IPS-11a (cell line): ENCODE data around the gene ACVR1.
"Not testable (repeated sequence)": the region's sequence is repeated elsewhere in the genome, so short reads cannot be mapped to it uniquely, and the experiment has no call there.

Source experiments
- H3K4me3 ChIP-seq: one replicate; pipeline ENCODE4 v1.5.1; 2013; ENCODE audit warnings: low read depth, low read length, control low read depth

Gene ACVR1

DNA sequence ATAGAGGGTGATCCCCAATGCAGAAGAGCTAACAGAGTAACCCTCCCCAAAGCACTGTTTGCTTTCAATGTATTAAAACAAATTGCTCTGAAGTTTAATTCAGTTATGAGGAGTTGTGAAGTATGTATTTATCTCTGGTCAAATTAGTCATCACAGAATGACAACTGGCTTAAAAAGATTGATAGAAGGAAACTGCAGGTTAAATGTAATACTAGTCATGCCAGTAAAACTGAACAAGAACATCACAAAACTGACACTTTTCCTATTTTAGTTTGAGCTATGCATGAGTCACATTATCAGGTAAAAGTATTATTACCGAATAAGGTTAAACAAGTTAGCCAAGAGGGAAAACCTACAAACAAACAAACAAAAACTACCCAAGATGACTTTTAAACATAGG, 148.4 kb downstream of the ACVR1 start:
- H3K4me3 ChIP-seq, result no peak overlapping the region

DNA sequence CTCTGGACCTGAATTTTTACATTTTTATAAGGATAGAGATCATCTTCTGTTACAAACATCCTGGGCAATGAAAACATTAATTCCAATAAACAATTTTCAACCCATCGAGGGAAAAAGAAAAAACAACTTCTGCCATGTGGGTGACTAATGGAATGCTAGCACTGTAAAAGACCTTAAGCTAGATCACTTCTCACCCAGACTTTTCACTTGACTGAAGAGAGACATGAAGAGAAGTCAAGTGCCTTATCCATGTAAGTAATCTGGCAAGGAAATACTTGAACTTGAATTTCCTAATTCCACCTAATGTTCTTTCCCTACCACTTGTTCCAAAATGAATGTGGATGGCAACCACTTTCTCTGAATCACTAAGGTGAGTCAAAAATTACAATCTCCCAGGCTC, 149.2 kb downstream of the ACVR1 start:
- no peak overlapping the region for H3K4me3 ChIP-seq

DNA sequence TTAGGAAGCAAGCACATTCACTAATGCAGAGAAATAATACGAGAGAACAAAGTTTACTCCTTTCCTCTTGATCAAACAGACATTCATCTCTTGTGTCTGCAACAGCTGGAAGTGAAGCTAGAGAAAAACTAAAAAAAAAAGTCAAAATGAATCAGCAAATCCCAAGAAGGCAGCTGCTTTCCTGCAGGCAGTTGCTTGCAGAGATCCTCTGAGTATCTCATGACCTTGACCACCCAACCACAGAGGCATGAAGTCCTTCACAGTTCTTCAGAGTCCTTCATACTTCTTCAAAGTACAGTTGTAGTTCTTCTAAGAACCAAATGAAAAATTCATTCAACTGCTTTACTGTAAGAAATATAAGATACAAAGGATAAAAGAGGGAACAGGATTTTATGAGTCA, 150.3 kb downstream of the ACVR1 start:
- no peak overlapping the region for H3K4me3 ChIP-seq

DNA sequence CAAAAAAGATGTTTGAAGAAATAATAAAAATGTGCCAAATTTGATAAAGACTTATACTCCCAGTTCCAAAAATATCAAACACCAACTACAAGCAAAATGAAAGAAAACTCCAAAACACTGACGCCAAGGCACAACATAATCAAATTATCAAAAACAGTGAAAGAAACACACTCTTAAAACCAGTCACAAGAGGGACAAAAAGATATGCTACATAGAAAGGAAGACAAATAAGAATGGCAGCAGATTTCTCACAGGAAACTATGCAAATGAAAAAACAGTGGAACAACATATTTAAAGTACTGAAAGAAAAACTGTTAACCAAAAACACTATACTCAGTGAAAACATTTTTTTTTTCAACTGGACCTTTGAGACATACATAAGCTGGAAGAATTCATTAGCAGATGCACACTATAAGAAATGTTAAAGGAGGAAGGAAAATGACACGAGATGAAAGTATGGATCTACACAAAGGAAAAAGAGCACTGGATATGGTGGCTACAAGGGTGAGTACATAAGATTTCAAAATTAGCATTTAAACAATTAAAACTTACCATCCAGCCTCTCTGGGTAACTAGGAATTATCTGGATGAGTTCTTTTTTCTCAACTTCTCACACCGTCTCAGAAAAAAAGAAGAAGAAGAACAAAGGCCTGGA, 153.4 kb downstream of the ACVR1 start:
- no peak overlapping the region for H3K4me3 ChIP-seq

DNA sequence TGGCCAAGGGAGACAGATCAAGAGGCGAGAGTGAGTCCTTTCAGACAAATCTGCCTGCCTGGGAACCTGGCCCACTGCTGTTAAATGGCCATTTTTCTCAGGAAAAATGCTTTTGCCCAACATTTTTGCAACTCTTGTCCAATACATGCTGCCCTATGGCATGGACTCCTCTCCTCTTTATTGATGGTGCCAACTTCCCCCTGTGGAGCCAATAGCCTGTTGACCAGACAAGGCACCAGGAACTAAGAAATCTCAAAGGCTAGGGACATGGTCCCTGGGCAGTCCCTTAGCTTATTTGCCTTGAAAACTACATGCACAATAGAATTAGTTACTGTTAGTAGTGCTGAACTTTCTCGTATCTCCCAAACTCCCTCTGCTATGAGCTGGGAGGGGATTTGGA, 155.6 kb downstream of the ACVR1 start:
- H3K4me3 ChIP-seq, result no peak overlapping the region

DNA sequence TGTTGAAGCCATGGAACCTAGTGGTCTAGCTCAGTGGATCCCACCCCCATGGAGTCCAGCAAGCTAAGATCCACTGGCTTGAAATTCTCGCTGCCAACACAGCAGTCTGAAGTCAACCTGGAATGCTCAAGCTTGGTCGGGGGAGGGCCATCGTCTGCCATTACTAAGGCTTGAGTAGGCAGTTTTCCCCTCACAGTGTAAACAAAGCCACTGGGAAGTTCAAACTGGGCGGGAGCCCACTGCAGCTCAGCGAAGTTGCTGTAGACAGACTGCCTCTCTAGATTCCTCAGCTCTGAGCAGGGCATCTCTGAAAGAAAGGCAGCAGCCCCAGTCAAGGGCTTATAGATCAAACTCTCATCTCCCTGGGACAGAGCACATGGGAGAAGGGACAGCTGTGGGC, 171.5 kb downstream of the ACVR1 start:
- H3K4me3 ChIP-seq, result not testable (repeated sequence)

DNA sequence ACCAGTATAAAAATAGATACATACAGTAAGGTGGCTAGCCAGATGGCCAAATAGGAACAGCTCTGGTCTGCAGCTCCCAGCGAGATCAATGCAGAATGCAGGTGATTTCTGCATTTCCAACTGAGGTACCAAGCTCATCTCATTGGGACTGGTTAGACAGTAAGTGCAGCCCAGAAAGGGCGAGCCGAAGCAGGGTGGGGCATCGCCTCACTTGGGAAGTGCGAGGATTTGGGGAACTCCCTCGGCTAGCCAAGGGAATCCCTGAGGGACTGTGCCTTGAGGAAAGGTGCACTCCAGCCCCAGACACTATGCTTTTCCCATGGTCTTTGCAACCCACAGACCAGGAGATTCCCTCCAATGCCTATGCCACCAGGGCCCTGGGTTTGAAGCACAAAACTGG, 172.0 kb downstream of the ACVR1 start:
- not testable (repeated sequence) for H3K4me3 ChIP-seq

DNA sequence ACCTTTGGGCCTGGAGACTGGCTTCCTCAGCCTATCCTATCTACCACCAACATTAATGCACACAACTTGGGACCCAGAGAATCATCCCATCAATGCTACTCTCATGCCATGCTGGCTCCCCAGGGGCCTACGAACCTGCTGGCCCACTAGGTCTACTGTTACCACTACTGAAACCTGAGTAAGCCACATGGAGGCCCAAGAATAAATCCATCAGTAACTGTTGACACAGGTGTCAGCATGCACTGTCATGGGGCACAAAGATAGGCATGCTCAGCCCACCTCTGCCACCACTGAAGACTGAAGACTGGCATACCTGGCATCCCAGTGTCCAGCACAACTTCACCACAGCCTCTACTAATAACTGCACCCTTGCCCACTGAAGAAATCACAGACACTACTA, 176.3 kb downstream of the ACVR1 start:
- no peak overlapping the region for H3K4me3 ChIP-seq

DNA sequence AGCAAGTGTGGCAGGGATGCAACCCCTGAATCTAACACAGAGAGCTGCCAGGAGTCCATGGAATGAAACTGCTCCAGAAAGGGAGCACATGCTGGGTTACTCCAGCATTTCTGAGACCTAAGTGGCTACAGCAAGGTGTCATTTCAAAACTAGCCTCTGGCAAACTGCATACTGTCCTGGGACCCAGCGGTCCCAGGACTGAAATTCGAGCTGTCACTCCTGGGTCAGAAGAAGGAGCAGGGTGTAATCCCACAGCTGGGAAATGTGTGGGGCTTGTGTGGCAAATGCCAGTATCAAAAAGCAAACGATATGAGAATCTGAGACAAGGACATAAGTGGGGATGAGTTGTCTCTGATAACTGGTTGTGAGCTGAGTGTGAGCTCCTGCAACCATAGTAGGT, 177.1 kb downstream of the ACVR1 start:
- H3K4me3 ChIP-seq, result no peak overlapping the region

DNA sequence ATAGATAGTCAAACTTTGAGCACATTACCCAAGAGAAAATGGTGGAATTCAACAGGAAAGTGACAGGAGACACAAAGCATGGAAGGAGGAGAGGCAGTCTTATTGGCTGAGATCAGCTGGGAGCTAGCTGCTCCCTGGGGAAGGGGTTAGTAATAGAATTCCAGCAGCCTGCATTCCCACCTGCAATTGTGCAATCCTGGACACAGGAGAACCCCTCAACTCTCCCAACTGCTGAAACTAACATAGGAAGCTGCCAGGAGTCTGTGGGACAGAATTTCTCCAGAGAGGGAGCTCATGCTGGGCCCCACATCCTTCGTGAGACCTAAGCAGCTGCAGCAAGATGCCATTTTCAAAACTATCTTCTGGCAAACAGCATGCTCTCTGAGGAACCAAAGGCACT, 177.7 kb downstream of the ACVR1 start:
- no peak overlapping the region for H3K4me3 ChIP-seq

DNA sequence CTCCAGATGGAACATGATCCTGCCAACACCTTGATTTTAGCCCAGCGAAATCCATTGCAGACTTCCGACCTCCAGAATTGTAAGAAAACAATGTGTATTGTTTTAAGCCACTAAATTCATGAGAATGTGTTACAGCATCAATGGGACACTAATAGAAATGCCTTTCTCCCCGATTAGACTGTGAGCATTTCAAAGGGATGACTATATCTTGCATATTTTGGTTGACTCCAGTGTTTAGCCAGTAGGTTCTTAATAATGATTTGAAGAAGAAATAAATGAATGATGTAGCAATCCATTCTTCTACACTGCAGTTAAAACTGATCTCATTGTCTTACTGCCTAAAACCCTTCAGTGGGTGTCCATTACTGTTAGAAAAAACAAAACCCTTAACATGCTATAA, 180.1 kb downstream of the ACVR1 start:
- no peak overlapping the region for H3K4me3 ChIP-seq

DNA sequence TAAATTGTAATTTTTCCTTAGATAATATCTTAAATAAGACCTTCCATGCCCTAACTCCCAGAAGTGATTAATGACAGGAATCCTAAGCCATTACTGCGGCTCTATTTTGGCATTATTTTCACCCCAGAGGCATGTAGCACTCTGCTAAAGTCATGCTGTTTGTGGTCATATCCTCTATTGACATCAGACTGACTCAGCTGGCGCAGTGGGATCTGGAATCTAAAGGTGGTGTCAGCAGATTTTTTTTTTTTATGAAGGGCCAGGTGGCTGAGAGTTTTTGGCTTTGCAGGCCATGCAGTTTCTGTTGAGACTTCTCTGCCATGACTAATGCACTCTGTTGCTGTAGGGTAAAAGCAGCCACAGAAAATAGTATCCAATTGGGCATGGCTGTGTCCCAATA, 183.4 kb downstream of the ACVR1 start:
- no peak overlapping the region for H3K4me3 ChIP-seq

DNA sequence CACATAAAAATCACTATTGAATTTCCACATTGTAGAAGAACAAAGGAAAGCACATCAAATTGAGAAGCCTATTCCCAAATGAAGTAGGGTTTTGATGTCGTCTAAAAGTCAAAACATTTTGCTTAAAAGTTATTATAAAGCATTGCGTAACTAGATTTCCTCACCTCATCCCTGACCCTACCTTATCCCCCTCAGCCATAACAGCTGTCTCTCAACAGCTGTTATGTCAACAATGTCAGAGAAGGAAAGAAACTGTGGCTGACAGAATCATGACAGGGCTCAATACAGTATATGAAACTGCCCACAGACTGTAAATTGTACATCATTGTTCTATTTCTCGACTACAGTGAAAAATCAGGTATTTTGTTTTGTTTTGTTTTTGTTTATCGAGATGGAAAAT, 184.4 kb downstream of the ACVR1 start:
- no peak overlapping the region for H3K4me3 ChIP-seq

DNA sequence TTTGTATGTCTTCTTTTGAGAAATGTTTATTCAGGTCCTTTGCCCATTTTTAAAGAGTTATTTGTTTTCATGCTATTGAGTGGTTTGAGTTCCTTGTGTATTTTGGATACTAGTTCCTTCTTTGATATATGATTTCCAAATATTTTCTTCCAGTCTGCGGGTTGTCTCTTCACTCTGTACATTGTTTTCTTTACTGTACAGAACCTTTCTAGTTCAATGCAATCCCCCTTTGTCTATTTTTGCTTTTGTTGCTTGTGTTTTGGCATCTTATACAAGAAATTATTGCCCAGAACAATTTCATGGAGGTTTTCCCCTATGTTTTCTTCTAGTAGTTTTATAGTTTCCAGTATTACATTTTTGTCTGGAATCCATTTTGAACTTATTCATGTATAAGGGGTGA, 185.0 kb downstream of the ACVR1 start:
- H3K4me3 ChIP-seq, result no peak overlapping the region
